ENCODE results near the gene RASSF3.
A peak's percentile ranks its signal among the peaks of the same experiment; 100 is the strongest.
"Not testable (repeated sequence)": the region's sequence is repeated elsewhere in the genome, so short reads cannot be mapped to it uniquely, and the experiment has no call there.

The RASSF3 gene

DNA sequence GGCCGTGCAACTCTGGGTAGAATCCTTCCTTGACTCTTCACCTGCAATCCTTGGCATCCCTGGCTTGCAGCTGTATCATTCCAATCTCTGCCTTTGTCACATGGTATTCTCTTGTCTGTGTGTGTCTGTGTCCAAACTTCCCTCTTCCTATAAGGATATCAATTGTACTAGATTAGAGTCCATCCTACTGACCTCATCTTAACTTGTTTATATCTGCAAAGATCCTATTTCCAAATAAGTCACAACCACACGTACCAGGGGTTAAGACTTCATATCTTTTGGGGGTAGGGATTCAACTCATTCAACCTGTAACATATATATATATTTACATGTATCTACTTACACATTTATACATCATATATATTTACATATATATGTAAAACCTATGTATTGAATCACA lies 29.6 kb upstream of the RASSF3 start:
- peaks cover 10% of the 10 kb centered on the region for H3K4me1 ChIP-seq (ENCODE audit: insufficient read depth, low read length, severe bottlenecking)
- no peaks in the 10 kb centered on the region for H3K9me2 ChIP-seq (ENCODE audit: low read depth, low read length)
- H3K36me3 ChIP-seq (ENCODE audit: insufficient read depth, low read length), result no peaks in the 10 kb centered on the region
- no peak overlapping the region for H3K4me3 ChIP-seq (ENCODE audit: low read depth, low read length, poor library complexity, severe bottlenecking)
- no peaks in the 10 kb centered on the region for H4K20me1 ChIP-seq (ENCODE audit: insufficient read depth, low read length)
- H3K27me3 ChIP-seq (ENCODE audit: insufficient read depth, low read length), result 0 out of 2 replicates have a peak, but pooled peaks cover 7% of the 10 kb centered on the region
- H3F3A ChIP-seq (ENCODE audit: insufficient read depth, low read length), result no peaks in the 10 kb centered on the region
- H3K9ac ChIP-seq (ENCODE audit: low read length), result no peak overlapping the region
- no peak overlapping the region for H3K4me2 ChIP-seq (ENCODE audit: low read length)
- no peak for TF ChIP-seq EZH2 (IDR thresholded peaks at IDR 0.05; ENCODE audit: borderline replicate concordance, low read length)
- TF ChIP-seq, protein P1, sequence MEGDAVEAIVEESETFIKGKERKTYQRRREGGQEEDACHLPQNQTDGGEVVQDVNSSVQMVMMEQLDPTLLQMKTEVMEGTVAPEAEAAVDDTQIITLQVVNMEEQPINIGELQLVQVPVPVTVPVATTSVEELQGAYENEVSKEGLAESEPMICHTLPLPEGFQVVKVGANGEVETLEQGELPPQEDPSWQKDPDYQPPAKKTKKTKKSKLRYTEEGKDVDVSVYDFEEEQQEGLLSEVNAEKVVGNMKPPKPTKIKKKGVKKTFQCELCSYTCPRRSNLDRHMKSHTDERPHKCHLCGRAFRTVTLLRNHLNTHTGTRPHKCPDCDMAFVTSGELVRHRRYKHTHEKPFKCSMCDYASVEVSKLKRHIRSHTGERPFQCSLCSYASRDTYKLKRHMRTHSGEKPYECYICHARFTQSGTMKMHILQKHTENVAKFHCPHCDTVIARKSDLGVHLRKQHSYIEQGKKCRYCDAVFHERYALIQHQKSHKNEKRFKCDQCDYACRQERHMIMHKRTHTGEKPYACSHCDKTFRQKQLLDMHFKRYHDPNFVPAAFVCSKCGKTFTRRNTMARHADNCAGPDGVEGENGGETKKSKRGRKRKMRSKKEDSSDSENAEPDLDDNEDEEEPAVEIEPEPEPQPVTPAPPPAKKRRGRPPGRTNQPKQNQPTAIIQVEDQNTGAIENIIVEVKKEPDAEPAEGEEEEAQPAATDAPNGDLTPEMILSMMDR (IDR thresholded peaks at IDR 0.05; ENCODE audit: low read length), result no peak
- H3K79me2 ChIP-seq (ENCODE audit: insufficient read depth, low read length), result no peaks in the 10 kb centered on the region
- no peak overlapping the region for H2AFZ ChIP-seq (ENCODE audit: low read length)
- H3K27ac ChIP-seq (ENCODE audit: low read depth, low read length, poor library complexity, severe bottlenecking), result no peak overlapping the region
- H3K9me3 ChIP-seq (ENCODE audit: low read length), result no peaks in the 10 kb centered on the region

DNA sequence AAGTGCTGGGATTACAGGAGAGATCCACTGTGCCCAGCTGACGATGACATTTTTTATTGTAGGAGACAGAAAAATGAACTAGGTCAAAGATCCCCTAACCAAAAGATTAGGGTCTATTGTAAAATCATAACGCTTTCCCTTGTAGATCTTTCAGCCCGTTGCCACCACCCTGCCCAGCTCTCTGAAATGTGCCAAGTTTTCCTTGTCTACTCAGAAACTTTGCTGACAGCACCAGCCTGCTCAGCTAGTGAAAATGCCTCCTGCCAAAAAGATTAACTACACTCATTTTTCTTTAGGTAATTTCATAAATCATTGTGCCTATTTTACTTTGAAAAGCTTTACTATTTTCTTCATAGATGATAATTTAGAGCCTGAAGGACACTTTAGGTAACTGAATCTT lies 28.2 kb upstream of the RASSF3 start:
- Histone ChIP-seq H4K20me1 (ENCODE audit: insufficient read depth, low read length) (no peaks in the 10 kb centered on the region), H3K4me3 (ENCODE audit: low read depth, low read length, poor library complexity, severe bottlenecking) (no peak overlapping the region), H3K4me2 (ENCODE audit: low read length) (no peak overlapping the region), H3K27me3 (ENCODE audit: insufficient read depth, low read length) (no peaks in the 10 kb centered on the region), H3K27ac (ENCODE audit: low read depth, low read length, poor library complexity, severe bottlenecking) (no peak overlapping the region), H3K9me3 (ENCODE audit: low read length) (no peaks in the 10 kb centered on the region), H3K36me3 (ENCODE audit: insufficient read depth, low read length) (no peaks in the 10 kb centered on the region), H3K9ac (ENCODE audit: low read length) (no peak overlapping the region), H3K4me1 (ENCODE audit: insufficient read depth, low read length, severe bottlenecking) (peaks cover 10% of the 10 kb centered on the region), H3F3A (ENCODE audit: insufficient read depth, low read length) (no peaks in the 10 kb centered on the region), H3K79me2 (ENCODE audit: insufficient read depth, low read length) (no peaks in the 10 kb centered on the region), H3K9me2 (ENCODE audit: low read depth, low read length) (no peaks in the 10 kb centered on the region), H2AFZ (ENCODE audit: low read length) (no peak overlapping the region)
- no peak for TF ChIP-seq EZH2 (IDR thresholded peaks at IDR 0.05; ENCODE audit: borderline replicate concordance, low read length)
- TF ChIP-seq, protein P1 (IDR thresholded peaks at IDR 0.05; ENCODE audit: low read length), result no peak

DNA sequence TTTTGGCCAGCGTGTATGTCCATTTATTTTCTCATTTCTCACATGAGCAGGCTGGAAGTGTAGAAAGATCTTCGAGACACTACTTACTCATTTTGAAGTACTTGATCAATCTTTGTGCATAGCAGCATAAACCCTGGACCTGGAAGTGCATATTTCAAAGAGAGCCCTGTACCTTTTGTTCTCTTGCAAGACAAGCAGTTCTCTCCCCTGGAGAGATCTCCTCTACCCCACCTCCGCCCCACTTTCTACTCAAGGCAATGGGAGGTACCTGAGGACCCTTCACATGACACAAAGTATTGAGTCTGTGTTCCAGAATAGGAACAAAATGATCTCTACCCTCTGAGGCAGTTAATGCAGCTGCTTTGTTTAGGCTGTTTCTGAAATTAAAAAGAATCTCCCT lies 27.4 kb upstream of the RASSF3 start:
- no peaks in the 10 kb centered on the region for H3K36me3 ChIP-seq (ENCODE audit: insufficient read depth, low read length)
- no peak overlapping the region for H3K4me3 ChIP-seq (ENCODE audit: low read depth, low read length, poor library complexity, severe bottlenecking)
- no peaks in the 10 kb centered on the region for H3K9me3 ChIP-seq (ENCODE audit: low read length)
- H3K79me2 ChIP-seq (ENCODE audit: insufficient read depth, low read length), result no peaks in the 10 kb centered on the region
- no peaks in the 10 kb centered on the region for H3F3A ChIP-seq (ENCODE audit: insufficient read depth, low read length)
- no peak overlapping the region for H3K4me2 ChIP-seq (ENCODE audit: low read length)
- H3K9ac ChIP-seq (ENCODE audit: low read length), result no peak overlapping the region
- no peak overlapping the region for H3K27ac ChIP-seq (ENCODE audit: low read depth, low read length, poor library complexity, severe bottlenecking)
- H3K4me1 ChIP-seq (ENCODE audit: insufficient read depth, low read length, severe bottlenecking), result peaks cover 10% of the 10 kb centered on the region
- TF ChIP-seq EZH2 (IDR thresholded peaks at IDR 0.05; ENCODE audit: borderline replicate concordance, low read length), result no peak
- TF ChIP-seq, protein P1 (IDR thresholded peaks at IDR 0.05; ENCODE audit: low read length), result no peak
- no peak overlapping the region for H2AFZ ChIP-seq (ENCODE audit: low read length)
- H3K27me3 ChIP-seq (ENCODE audit: insufficient read depth, low read length), result no peaks in the 10 kb centered on the region
- no peaks in the 10 kb centered on the region for H4K20me1 ChIP-seq (ENCODE audit: insufficient read depth, low read length)
- no peaks in the 10 kb centered on the region for H3K9me2 ChIP-seq (ENCODE audit: low read depth, low read length)

DNA sequence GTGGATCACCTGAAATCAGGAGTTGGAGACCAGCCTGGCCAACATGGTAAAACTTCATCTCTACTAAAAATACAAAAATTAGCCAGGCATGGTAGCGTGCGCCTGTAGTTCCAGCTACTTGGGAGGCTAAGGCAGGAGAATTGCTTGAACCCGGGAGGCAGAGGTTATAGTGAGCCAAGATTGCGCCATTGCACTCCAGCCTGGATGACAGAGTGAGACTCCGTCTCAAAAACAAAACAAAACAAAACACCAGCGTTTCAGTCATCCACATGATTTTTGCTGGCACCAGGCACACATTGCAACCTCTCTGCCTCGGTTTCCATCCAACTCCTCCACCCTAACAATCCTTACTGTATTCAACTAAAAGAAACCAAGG lies 26.9 kb upstream of the RASSF3 start:
- not testable (repeated sequence) for H3K36me3 ChIP-seq (ENCODE audit: insufficient read depth, low read length); H3K27me3 ChIP-seq (ENCODE audit: insufficient read depth, low read length); H2AFZ ChIP-seq (ENCODE audit: low read length); H3K4me1 ChIP-seq (ENCODE audit: insufficient read depth, low read length, severe bottlenecking); H4K20me1 ChIP-seq (ENCODE audit: insufficient read depth, low read length); H3K27ac ChIP-seq (ENCODE audit: low read depth, low read length, poor library complexity, severe bottlenecking); H3K9me3 ChIP-seq (ENCODE audit: low read length); H3F3A ChIP-seq (ENCODE audit: insufficient read depth, low read length); H3K9ac ChIP-seq (ENCODE audit: low read length); H3K4me3 ChIP-seq (ENCODE audit: low read depth, low read length, poor library complexity, severe bottlenecking); H3K79me2 ChIP-seq (ENCODE audit: insufficient read depth, low read length); H3K9me2 ChIP-seq (ENCODE audit: low read depth, low read length)
- H3K4me2 ChIP-seq (ENCODE audit: low read length), result peak overlapping the region; percentile 28; the same call in 1 of the 2 replicates
